Skeletal muscle cell (primary cell): ENCODE measurements around the gene GNB1.

ENCODE experiments used
- DNase-seq: peaks from one replicate; pipeline ENCODE4 v3.0.0-alpha.2; 2010; ENCODE audit warnings: low read depth
- H3K4me3 ChIP-seq: 2 replicates; pipeline ENCODE4 v1.5.1; 2011; ENCODE audit warnings: low read depth, mild to moderate bottlenecking, control low read depth, low read length, moderate library complexity

GNB1 gene

GRCh38 chr1:1839311-1839965 is 51.4 kb downstream of the GNB1 start:
- H3K4me3 ChIP-seq = no peak overlapping the region
- no peak for DNase-seq

DNA sequence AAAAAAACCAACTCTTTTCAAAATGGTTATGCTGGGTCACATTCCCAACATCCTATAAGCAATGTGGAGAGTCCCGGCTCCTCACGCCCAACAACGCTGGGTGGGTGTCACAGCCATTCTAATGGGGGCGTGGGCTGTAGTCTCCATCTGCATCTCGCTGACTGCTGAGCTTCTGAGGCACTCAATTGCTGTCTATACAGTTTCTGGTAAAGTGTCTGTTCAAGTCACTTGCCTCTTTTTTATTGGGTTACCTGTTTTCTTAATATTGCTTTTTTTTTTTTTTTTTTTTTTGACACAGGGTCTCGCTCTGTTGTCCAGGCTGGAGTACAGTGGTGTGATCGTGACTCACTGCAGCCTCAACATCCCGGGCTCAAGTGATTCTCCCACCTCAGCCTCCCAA is 54.8 kb downstream of the GNB1 start:
- no peak overlapping the region for H3K4me3 ChIP-seq
- no peak for DNase-seq

DNA sequence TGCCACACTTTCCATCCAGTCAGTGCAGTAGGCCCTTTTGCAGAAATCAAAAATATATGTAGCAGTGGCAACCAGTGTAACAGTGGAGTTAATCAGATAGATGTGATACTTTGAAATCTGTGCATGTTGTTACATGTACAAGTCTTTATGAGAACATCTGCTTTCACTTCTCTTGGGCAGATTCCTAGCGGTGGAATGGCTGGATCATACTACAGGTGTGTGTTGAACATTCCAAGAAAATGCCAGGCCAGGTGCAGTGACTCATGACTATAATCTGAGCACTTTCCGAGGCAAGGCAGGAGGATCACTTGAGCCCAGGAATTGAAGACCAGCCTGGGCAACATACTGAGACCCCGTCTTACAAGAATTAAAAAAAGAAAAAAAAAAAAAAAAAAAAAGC is 55.3 kb downstream of the GNB1 start:
- no peak for DNase-seq
- H3K4me3 ChIP-seq = no peak overlapping the region

GRCh38 chr1:1833916-1834325 is 57.0 kb downstream of the GNB1 start:
- DNase-seq = peak; percentile 36
- no peak overlapping the region for H3K4me3 ChIP-seq

DNA sequence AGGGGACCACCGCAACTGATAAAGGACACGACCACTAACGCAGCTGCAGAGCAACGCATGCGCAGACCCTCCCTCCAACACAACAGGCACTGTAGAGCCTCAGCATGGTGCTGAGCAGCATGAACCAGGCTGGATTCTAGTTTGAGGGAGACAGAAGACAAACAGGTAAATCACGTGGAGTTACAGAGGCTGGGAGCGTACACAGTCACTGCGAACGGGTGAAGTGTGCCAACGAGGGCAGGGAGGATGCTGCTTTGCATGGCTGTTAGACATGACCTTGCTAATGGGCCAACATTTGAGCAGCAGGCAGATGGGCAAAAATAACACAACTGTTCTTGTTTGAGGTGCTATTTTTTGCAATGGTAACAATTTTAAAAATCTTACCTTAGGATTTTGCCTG is 57.4 kb downstream of the GNB1 start:
- H3K4me3 ChIP-seq = no peak overlapping the region
- no peak for DNase-seq

- no peak overlapping the region for H3K4me3 ChIP-seq
- DNase-seq = no peak
Measured at GRCh38 chr1:1832820-1833219, 58.1 kb downstream of the GNB1 start.

GRCh38 chr1:1832166-1832565 is 58.7 kb downstream of the GNB1 start:
- no peak overlapping the region for H3K4me3 ChIP-seq
- no peak for DNase-seq

GRCh38 chr1:1827089-1827848 is 63.6 kb downstream of the GNB1 start:
- H3K4me3 ChIP-seq = no peak overlapping the region
- DNase-seq = no peak

DNA sequence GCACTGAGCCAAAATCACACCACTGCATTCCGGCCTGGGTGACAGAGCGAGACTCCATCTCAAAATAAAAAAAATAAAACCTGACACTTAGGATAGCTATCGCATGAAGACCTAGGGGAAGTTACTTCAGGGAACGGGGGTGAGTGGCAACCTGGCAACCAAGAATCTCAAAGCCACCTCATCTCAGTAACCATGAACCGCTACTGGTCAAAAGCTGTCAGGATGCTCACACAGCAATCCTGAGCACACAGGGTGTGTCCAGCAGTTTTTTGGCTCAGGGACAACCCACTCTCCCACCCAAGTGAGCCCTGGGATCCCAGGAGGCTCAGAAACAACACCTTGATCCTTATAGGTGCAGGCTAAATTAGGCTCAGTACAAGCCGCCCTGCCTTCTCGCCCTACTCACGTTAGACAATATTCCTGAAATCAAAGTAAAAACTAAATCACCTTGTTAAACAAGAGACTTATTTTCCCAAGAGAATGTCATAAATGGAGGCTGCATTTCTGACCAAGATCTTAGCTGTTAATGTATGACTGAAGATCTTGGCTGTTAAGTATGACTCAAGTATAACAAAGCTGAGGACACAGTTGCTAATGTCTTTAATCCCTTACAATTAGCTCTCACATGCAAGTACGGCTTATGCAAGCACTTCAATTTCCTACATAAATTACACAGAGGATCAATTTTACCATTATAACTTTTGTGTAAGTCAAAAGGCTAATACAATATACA is 64.4 kb downstream of the GNB1 start:
- no peak overlapping the region for H3K4me3 ChIP-seq
- DNase-seq = no peak

DNA sequence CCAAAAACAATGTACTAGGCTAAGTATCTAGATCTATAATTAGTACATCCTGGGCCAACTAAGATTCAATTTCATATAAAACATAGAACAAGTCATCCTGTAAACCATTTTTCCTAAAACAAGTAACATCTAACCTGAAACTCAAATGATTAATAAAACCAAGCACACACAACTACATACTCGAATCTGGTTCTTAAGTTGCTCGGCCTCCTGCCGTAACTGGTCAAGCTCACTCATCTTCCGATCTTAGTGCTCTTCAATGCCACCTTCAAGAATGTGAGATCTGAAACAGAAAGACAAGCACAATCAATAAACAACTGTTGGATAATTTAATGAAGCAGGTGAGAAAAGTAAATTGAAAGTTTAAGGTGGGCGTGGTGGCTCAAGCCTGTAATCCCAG is 65.7 kb downstream of the GNB1 start:
- H3K4me3 ChIP-seq = no peak overlapping the region
- DNase-seq = no peak

DNA sequence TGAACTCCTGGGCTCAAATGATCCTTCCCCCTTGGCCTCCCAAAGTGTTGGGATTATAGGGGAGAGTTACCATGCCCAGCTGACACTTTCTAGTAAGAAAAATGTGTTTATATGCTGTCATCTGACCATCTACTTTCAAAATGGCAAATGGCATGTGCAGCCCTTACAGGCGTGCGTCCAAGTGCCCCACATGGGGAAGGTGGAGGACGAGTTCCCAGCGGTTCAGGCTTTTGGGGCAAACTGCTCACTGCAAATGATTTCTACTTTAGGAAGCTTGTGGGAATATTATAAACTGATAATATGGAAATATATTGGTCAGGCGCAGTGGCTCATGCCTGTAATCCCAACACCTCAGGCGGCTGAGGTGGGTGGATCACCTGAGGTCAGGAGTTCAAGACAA is 71.1 kb downstream of the GNB1 start:
- no peak for DNase-seq
- no peak overlapping the region for H3K4me3 ChIP-seq

DNA sequence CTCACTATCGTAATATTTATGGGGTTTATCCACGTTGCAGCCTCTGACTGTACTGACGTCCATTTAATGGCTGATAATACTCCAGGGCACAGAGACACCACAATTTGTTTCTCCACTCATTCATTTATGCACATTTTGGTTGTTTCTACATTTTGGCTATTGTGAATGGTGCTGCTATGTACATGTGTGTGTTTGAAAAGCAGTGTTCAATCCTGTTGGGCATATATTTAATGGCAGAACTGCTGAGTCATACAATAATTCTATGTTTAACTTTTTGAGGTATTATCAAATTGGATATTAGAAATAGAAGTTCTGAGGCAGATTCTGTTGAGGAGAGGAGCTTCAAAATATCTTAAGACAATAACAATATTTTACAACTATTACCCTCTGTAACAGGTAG is 73.7 kb downstream of the GNB1 start:
- DNase-seq = no peak
- no peak overlapping the region for H3K4me3 ChIP-seq

DNA sequence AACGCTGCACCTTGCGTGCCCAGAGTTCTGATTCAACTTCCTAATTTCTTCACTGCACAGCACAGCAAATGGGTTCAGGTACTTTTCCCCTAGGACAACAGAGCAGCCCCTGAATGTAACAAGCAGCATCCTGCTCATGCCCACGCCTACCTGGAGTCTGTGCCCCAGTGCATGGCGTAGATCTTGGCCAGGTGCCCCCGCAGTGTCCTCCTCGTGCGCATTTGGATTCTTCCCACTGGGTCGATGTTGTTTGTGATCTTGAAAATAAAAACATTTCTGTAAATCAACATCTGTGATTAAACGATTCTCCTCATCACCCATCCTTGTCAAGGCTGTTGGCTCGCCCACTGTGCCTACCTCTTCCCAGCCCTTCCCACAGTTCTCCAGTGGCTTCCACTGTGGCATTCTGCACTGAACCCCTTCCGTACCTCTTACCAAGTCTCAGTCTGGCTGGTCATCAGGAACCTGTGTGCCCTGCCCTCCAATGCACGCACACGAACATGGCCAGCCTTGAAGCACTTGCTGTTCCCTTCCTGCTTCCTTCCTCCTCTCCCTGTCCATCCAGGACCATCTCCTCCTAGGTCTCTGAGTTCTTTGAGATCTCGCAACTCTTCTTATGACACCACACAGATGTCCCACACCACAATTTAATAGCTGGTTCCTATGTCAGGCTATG is 75.1 kb downstream of the GNB1 start:
- DNase-seq = no peak
- no peak overlapping the region for H3K4me3 ChIP-seq

DNA sequence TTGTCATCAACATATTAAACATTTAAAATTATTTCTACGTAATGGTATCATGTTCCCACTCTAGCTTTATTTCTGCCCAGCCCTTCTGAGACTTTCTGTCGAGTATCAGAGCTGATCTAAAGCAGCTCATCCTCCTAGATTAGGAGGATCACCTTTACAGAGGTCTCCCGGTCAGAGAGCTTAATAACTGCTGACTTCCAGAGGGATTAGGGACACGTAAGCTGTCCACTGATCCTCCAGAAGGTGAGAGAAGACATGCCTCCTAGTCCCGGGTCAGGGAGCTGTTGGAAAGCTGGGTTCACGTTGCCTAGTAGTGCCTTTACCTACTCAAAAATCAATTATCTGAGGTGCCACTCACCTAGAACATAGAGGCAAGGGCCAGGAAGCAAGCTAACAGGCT is 81.4 kb downstream of the GNB1 start:
- DNase-seq = no peak
- H3K4me3 ChIP-seq = no peak overlapping the region

DNA sequence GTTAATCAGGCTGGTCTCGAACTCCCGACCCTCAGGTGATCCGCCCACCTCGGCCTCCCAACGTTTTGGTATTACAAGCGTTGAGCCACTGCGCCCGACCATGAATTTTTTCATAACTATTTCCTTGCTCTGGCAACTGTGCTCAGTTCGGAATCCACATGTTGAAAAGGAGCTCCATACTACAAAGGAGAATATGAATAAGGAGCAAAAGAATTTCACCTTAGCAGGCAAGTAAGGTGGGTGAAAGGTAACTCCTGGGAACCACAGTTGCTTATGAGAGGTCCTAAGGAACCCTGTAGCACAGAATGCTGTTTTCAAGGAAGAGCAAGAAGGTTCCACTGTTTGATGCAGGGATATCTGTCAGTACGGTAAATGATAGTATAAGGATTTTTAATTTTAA is 82.7 kb downstream of the GNB1 start:
- DNase-seq = no peak
- H3K4me3 ChIP-seq = no peak overlapping the region

DNA sequence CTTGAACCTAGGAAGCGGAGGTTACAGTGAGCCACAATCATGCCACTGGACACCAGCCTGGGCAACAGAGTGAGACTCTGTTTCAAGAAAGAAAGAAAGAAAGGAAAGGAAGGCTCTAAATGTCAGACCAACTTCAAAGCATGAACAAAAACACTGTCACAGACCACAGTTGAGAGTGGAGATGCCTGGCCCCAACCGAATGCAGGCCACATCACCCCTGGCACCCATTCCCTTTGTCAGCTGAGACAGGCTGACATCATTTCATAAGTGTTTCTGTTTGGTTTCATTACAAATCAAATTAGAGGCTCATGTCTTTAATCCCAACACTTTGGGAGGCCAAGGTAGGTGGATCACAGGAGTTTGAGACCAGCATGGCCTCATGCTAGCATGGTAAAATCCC is 84.0 kb downstream of the GNB1 start:
- H3K4me3 ChIP-seq = no peak overlapping the region
- no peak for DNase-seq

DNA sequence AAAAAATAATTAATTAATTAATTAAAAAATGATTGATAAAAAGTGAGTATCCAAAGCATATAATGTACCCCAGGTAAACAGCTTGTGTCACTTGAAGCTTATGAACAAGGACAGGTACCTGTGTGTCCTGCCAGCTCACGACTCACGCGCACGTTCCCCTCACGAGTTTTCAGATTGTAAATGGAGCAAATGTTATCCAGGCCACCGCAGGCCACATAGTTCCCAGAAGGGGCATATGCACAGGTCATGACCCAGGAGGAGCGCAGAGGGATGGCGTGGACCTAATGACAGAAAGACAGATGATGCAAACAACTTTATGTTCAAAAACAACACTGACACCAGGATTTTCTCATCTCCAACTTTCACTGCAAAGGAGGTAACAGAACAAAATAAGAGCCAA is 86.6 kb downstream of the GNB1 start:
- H3K4me3 ChIP-seq = no peak overlapping the region
- DNase-seq = no peak

DNA sequence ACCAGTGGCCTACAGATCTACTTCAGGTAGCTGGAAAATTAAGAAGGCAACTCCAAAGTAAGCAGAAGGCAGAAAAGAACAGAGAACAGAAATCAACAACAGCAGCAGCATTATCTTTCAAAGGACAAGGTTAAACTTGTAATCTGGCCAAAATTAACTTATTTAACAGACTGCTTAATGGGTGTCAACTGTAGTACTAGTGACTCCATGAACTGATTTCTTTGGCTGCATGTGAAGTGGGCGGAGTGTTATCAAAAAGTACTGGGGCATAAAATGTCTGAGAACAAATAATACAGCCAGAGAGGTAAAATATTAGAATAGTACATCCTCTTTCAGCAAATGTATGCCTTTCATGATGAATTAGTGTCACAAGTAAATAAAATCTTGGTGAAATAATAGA is 88.0 kb downstream of the GNB1 start:
- no peak overlapping the region for H3K4me3 ChIP-seq
- DNase-seq = no peak

GRCh38 chr1:1799716-1800115 is 91.2 kb downstream of the GNB1 start:
- no peak overlapping the region for H3K4me3 ChIP-seq
- no peak for DNase-seq

GRCh38 chr1:1797731-1798341 is 93.1 kb downstream of the GNB1 start:
- DNase-seq = no peak
- no peak overlapping the region for H3K4me3 ChIP-seq
